NCI-H345 treated with DMSO at 0.1 percent for 48 hours (cell line): ENCODE measurements around the gene MEGF9.
"Not testable (repeated sequence)": the region's sequence is repeated elsewhere in the genome, so short reads cannot be mapped to it uniquely, and the experiment has no call there.

Experiments
- DNase-seq: peaks from one replicate; lab custom pipeline; 2025; ENCODE audit not compliant: unreplicated experiment; lab: John Stamatoyannopoulos, UW

The MEGF9 gene

DNA sequence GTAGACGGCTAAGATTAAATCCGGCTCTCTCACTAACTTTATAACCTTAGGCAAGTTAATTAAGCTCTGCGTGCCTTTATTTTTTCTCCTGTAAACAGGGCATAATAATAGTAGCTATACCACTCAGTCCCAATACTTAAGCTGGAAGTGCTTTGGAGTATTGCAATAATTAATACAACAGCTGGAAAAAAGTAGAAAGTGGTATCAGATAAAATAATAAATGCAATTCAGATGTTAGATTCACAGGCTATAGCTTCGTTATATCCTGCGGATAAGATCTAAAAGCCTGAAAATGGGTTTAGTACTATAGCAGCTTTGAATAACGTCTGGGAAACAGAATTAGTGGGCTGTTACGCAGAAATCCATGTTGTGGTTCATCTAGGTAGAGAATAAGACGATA lies 51.8 kb downstream of the MEGF9 start:
- no peak for DNase-seq

DNA sequence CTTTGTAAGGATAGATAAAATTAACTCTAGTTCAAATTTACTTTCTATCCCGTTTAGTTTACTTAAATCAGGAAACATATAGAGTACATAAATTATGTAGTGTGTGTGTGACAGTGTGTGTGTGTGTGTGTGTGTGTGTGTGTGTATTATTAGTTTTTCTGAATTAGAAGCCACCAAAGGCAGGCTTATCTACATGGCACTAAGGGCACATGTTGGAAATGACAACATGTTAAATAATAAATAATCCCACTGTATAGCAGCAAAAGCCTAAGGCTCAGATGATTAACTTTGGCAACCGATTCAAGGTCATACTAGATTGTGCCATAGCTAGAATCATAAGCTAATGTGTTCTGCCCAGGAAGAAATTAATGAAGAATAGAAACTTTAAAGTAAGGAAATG lies 54.6 kb downstream of the MEGF9 start:
- no peak for DNase-seq

DNA sequence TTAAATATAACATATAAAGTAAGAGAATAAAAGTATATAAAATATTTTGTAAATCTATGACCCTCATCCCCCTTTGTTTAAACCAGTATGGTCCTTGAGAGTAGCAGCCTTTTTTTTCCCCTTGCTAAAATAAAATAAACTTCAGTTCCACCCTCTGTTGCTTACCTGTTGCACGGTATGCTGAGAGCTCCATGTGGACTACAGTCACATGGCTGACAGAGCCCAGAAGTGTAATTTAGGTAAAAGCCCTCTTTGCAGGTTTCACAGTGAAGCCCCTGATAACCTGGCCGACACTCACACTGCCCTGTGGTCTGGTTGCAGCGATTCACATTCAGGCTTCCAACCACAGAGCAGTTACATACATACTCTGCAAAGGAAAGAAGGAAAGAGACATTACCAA lies 55.1 kb downstream of the MEGF9 start:
- no peak for DNase-seq

DNA sequence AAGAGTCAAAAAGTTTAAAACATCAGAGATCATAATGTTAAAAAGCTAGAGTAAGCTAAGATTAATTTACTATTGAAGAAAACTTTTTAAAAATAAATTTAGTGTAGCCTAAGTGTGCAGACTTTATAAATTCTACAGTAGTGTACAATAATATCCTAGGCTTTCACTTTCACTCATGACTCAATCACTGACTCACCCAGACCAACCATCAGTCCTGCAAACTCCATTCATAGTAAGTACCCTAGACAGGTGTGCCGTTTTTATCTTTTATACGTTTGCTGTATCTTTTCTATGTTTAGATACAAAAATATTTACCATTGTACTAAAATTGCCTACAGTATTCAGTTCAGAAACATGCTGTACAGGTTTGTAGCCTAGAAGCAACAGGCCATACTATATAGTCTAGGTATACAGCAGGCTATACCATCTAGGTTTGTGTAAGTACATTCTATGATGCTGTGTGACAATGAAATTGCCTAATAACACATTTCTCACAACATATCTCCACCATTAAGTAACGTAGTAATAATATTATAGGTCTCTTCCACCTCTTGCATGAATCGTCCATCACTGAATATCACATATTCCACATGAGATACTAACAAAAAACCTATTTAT lies 59.2 kb downstream of the MEGF9 start:
- no peak for DNase-seq

DNA sequence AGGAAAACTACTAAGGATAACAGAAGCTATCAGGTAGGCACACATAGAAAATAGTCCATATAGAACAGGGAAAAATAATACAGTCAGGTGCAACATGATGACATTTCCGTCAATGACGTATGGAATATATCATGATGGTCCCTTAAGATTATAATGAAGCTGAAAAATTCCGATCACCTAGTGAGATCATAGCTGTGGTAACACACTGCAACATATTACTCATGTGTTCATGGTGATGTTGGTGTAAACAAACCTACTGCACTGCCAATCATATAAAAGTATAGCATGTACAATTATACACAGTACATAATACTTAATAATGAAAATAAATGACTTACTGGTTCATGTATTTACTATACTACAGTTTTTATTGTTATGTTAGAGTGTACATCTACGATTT lies 60.0 kb downstream of the MEGF9 start:
- no peak for DNase-seq

DNA sequence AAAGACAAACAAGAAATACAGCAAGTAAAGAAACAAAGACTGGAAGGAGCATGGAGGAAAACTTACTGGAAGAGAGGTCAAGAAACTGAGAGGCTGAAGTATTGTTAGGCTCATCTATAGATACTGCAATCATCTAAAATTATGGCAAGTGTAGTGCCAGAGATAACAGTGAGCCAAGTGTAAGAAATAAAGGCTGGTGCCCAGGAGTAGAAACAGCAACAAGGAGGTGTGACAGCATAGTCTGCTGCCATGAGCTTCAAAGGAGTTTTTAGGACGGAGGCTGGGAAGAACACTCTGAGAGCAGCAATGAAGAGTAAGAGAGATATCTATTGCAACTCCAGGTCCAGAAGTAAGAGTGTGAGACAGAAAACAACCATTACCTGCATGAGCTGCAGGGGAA lies 60.5 kb downstream of the MEGF9 start:
- no peak for DNase-seq

DNA sequence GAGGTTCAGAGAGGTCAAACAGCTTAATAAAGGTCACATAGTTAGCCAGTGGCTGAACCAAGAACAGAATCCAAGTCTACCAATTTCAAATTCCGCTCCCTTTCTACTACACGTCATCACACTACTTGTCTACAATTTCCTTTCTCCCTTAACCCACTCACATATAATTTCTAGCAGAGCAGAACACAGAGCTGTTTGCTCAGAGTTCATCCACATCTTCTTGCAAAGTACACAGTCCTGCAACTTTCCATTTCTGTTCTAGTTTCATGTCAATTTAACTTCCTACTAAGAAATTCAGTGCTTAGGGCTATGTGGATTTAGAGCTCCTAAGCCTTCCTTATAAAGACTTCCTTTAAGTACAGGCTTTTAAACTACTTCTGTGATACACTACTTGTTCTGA lies 61.3 kb downstream of the MEGF9 start:
- no peak for DNase-seq

DNA sequence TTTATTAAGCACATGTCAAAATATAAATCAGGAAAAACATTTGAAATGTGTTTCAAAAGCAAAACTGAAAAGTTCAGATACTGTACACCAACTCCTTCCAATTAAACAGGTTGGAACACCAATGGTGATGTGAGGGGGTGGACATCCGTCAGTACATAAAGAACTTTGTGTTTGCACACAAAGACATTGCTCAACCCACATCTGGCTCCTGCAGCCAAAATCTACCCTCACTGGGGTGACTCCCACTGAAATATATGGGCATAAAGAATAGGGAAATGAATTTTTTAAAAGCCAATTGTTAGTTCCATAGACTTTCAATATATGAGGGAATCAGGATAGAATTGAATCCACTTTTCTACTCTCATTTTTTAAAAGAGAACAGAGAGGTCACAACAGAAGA lies 63.9 kb downstream of the MEGF9 start:
- DNase-seq, result no peak

DNA sequence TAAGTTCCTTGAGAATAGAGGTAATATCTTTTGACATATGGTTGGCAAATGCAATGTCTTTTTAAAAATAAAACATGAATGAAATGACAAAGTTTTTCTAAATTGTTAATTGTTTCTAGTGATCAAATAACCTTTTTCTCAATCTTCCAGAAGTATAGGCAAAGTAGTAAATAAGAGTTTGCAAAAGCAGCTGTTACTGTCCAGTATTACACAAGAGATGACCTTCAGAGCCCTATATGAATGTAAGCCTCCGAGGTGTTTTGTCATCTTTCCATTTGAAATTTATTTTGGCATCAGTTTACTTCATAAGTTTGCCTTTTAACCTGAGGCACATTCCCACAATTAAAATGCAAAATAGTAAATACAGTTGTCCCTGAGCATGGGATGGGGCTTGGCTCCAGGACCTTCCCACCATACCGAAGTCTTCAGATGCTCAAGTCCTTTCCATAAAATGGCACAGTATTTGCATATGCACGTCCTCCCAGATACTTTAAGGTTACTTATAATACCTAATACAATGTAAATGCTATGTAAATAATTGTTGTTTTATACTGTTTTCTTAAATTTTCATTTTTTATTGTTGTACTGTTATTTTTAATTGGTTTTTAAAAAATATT lies 65.6 kb downstream of the MEGF9 start:
- no peak for DNase-seq

DNA sequence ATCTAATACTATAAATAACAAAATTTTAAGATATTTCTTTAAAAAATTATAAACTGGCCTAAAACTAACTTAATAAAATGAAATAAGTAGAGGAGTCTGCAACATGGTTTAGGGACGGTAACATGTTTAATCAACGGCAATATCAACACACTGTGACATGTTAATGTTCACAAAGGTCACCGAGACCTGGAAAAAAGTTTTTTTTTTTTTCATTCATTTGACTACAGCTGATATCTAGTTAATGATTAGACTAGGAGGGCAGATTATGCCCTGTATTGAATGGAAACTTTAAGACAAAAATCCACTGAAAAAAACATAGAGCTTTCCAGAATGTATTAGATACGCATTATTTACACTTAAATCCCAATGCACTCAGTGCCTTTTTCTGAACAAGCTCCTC lies 67.3 kb downstream of the MEGF9 start:
- DNase-seq, result no peak

DNA sequence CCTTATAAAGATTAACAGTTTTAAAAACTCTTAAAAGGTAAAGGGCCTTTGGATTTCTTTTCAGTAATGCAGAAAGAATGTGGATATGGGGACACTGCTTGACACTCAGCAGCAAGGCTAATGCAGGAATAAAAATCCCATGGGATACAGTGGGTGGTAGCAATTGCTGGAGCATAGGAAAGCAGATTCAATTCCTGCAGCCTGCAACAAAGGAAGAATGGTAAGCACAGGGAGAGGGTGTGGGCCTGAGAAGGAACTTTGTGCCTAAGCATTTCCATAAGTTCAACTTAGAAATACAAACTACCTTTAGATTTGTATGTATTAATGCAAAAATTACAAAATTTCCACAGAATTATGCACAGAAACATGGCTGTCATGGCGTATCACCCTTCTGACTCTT lies 68.5 kb downstream of the MEGF9 start:
- no peak for DNase-seq

DNA sequence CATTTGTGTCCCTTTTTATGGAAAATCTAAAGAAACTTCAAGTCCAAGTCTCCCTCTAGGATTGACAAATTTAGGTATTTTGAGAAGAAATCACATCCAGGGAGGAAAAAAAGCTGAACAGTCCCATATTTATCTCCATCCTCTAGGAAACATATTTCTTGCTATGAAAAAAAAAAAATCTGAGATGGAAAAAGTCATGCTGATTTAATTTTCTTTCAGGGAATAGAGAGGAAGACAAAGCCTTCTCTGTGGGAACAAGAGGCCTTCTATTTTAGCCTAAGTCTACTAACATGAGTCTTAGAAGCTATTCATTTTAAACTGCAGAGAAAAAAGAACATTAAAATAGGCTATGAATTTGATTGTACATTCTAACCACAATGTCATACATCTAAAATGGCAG lies 71.2 kb downstream of the MEGF9 start:
- DNase-seq, result no peak

DNA sequence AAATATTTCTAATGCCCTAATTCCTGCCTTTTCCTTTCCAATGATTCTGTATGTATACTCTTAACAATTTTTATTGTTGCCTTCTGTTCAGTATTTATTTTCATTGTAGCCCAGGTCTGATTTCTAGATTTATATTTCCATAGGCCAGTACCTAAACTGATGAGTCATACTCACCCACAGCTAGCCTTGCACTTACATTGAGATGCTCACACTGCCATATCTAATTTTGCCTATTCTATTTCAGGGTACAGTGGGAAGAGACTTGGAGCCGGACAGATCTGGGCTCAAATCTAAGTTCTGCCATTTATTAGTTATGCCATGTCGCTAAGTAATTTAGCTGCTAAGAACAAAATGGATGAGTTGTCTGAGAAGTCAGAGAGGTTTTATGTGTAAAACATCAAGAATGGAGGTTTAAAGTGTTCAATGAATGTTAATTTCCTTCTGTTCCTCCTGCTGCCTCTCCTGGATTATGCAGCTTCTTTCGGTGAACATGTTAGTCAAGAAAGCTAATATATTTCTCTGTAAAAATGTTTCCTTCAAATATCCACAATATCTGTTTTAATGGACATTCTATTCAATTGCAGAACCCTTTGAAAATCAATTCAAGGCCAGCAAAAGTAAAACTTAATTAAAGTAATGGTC lies 72.0 kb downstream of the MEGF9 start:
- no peak for DNase-seq

DNA sequence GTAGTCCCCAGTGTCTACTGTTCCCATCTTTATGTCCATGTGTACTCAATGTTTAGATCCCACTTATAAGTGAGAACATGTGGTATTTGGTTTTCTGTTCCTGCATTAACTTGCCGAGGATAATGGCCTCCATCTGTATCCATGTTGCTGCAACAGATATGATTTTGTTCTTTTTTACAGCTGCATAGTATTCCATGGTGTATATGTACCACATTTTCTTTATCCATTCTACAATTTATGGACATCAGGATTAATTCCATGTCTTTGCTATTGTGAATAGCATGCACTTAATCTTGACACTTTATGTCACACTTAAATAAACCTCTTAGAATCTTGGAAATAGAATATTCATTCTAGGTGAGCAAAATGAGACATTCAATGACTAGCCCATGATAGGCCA lies 73.4 kb downstream of the MEGF9 start:
- not testable (repeated sequence) for DNase-seq

DNA sequence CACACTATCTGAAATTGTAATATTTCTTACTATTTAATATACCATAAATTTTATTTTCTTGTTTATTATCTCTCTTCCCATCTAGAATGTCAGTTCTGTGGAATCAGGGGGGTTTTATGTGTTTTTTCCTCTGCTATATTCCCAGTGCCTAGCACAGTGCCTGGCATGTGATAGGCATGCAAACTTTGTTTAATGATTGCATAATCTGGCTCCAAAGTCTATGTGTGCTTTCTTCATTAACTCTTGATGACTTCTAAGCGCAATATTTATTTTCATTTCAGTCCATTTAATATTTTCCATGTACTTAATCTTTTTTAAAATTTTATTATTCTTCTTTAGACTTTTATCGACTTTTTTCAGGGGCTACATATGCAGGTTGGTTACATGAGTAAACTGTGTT lies 73.9 kb downstream of the MEGF9 start:
- no peak for DNase-seq

DNA sequence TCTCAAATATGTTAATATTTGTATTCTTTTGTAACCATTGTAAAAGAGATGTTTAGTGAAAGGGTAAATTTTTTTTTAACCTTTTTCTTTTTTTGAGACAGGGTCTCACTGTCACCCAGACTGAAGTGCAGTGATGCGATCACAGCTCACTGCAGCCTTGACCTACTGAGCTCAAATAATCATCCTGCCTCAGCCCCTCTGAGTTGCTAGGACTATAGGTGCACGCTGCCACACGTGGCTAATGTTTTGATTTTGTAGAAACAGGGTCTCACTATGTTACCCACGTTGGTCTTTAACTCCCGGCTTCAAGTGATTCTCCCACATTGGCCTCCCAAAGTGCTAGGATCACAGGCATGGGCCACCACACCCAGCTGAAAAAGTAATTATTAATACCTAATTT lies 76.4 kb downstream of the MEGF9 start:
- no peak for DNase-seq

DNA sequence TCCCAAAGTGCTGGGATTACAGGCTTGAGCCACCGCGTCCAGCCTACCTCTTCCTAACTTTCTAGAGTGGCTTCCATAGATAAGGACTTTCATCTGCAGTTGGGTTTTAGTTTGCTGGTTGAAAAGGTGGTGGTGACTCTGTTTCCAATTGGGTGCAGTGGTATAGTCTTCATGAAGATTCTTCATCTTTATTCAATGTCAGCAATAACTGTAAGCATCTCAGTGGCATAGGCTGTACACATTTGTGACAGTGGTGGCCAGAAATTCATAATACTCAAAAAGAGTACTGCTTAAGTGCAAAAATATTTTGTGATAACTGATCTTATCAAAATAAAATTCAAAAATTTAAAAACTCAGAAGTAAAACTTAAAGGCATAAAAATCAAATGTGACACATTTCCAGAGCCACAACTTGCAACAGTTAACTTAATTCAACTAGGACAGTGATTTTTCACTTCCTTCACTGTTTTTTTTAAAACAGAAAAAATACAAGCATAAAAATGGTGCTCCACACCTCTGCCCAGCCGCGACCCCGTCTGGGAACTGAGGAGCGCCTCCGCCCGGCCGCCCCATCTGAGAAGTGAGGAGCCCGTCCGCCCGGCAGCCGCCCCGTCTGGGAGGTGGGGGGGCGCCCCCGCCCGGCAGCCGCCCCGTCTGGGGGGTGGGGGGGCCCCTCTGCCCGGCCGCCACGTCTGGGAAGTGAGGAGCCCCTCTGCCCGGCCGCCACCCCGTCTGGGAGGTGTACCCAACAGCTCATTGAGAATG lies 77.9 kb downstream of the MEGF9 start:
- DNase-seq, result no peak

DNA sequence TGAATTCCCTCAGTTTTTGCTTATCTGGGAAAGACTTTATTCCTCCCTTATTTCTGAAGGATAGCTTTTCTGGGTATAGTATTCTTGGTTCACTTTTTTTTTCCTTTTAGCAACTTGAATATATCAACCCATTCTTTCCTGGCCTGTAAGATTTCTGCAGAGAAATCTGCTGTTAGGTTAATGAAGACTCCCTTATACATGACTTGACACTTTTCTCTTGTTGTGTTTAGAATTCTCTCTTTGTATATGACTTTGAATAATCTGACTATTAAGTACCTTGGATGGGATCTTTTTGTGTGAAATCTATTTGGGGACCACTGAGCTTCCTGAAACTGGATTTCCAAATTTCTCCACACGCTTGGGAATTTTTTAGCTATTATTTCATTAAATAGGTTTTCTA lies 79.3 kb downstream of the MEGF9 start:
- no peak for DNase-seq

DNA sequence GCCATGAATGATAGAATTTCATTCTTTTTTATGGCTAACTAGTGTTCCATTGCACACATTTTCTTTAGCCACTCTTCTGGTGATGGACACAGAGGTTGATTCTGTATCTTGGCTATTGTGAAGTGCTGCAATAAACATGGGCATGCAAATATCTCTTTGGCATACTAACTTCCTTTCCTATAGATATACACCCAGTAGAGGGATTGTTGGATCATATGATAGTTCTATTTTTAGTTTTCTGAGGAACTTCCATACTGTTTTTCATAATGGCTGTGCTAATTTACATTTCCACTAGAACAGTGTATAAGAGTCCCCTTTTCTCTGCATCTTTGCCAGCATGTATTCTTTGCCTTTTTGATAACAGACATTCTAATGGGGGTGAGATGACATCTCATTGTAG lies 83.9 kb downstream of the MEGF9 start:
- no peak for DNase-seq

DNA sequence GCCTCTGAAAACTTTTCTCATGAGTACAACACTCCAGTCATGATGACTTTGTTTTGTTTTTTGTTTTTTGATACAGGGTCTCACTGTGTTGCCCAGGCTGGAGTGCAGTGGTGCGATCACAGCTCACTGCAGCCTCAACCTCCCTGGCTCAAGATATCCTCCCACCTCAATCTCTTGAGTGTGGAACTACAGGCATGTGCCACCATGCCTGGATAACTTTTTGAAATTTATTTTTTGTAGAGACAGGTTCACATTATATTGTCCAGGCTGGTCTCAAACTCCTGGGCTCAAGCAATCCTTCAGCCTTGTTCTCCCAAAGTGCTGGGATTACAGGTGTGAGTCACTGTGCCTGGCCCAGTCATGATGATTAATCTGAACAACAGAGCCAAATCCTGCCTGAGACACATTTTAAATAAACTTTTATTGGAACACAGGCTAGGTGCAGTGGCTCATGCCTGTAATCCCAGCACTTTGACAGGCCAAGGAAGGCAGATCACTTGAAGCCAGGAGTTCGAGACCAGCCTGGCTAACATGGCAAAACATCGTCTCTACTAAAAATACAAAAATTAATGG lies 85.3 kb downstream of the MEGF9 start:
- DNase-seq, result not testable (repeated sequence)

DNA sequence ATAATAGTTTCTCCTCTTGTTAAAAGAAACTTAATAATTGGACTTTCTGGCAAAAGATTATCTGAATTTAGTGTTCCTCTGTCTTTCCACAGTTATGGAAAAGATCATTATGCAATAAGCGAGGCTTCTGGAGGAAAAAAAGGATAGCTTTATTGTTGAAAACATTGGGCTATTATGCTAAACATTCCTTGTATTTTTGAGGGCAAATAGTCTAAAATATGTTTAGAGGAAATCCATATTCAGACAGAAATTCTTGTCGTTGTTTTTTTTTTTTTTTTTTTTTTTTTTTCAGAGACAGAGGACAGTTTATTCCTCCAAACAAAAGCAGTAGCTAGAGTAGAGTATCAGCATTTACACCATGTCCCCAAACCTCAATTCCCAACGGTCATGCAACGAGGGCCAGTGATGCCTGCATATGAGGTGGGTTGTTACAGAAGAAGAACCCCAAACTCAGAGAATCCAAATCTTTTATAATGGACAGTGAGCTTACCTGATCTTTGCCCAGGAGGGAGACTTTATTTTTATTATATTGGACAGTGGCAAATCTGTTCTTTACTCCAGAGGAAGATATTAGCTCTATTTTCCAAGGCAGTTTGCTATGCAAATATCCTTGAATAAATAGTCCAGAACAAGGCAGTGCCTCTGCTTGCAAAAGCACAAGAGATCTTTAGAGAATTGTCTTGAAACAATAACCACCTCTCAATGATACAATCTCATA lies 85.9 kb downstream of the MEGF9 start:
- no peak for DNase-seq
